Placental epithelial cell (primary cell): ENCODE measurements around the gene TFF2. TPM values are rescaled to one million over a fixed set of nuclear protein-coding genes. Genes with fewer than 3 reads are reported as not detected.

Experiments
- total RNA-seq: library from RNA; depleted of rRNA; stranded (reverse); fragments of >200 nt; gene quantifications from 2 replicates; pipeline ENCODE4 v1.2.3, GENCODE V29; 2012

TFF2 gene
- total RNA-seq: not detected in 2 replicates

GRCh38 chr21:42350927-42351426 is at the start of gene TFF2:
TFF2 (minus strand) TSS chr21:42350994; CDS start chr21:42350957, 37 bp downstream.

GRCh38 chr21:42395905-42396651 is 45.3 kb upstream of the TFF2 start, which contains the start of gene TMPRSS3:
TMPRSS3 (minus strand) TSS chr21:42396052; CDS start chr21:42395417, 635 bp downstream.

GRCh38 chr21:42366292-42367010 is 15.7 kb upstream of the TFF2 start, which contains the start of gene TFF1:
TFF1 (minus strand) TSS chr21:42366535; CDS start chr21:42366495, 40 bp downstream.

GRCh38 chr21:42315296-42315891 is 35.4 kb downstream of the TFF2 start, which contains the start of gene TFF3:
TFF3 (minus strand) TSS chr21:42315409; CDS start chr21:42315374, 35 bp downstream.

Other genes starting within 250 kb of the TFF2 start
- gene ABCG1, start 131.9 kb downstream of the TFF2 start, total RNA-seq: under 0.01 and 2.8 TPM in 2 replicates
- not detected in 2 replicates for gene TFF3, start 35.6 kb downstream of the TFF2 start, total RNA-seq
- not detected in 2 replicates for gene TFF1, start 15.5 kb upstream of the TFF2 start, total RNA-seq
- gene TMPRSS3, start 45.1 kb upstream of the TFF2 start, total RNA-seq: not detected in 2 replicates
- not detected in 2 replicates for gene UBASH3A, start 52.9 kb upstream of the TFF2 start, total RNA-seq
- 0.39 TPM in 1 of 2 replicates, not detected in the other for gene RSPH1, start 145.2 kb upstream of the TFF2 start, total RNA-seq
- gene SLC37A1, start 162.9 kb upstream of the TFF2 start, total RNA-seq: 16.9 and 45.5 TPM in 2 replicates